Peyer's patch (tissue), 4 donors: Measurements from ENCODE around the gene SUPT3H.

Experiments
- POLR2A ChIP-seq, 2 donors: fragments of 450-650 bp; IDR thresholded peaks; one replicate each; pipeline ENCODE4 v1.5.1; 2017; ENCODE audit warnings: antibody characterized with exemption in 2 of 2, mild to moderate bottlenecking in 2 of 2, moderate library complexity in 2 of 2
- TF ChIP-seq, protein P1 (sequence below), 6 experiments: fragments of 450-650 bp in 4 of 6; fragments of 200-600 bp in 2 of 6; sonication (generic) in 1 of 6; IDR thresholded peaks; one replicate each; pipeline ENCODE4 v1.5.1; 2017 to 2019; ENCODE audit warnings: antibody characterized with exemption in 6 of 6, mild to moderate bottlenecking in 3 of 6, moderate library complexity in 1 of 6

DNA sequence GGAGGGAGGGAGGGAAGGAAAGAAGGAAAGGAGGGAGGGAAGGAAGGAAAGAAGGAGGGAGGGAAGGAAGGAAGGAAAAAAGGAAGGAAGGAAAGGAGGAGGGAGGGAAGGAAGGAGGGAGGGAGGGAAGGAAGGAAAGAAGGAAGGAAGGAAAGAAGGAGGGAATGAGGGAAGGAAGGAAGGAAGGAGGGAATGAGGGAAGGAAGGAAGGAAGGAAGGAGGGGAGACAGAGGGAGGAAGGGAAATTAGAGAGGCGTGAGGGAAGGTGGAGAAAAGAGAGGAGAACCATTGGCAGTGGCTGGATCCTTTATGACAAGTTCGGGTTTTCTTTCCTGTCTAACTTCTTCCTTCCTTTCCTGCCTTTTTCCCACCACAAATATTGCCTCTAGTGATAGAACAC is 22.3 kb upstream of the SUPT3H start:
- no peak for TF ChIP-seq POLR2A (IDR thresholded peaks at IDR 0.05)
- TF ChIP-seq, protein P1, sequence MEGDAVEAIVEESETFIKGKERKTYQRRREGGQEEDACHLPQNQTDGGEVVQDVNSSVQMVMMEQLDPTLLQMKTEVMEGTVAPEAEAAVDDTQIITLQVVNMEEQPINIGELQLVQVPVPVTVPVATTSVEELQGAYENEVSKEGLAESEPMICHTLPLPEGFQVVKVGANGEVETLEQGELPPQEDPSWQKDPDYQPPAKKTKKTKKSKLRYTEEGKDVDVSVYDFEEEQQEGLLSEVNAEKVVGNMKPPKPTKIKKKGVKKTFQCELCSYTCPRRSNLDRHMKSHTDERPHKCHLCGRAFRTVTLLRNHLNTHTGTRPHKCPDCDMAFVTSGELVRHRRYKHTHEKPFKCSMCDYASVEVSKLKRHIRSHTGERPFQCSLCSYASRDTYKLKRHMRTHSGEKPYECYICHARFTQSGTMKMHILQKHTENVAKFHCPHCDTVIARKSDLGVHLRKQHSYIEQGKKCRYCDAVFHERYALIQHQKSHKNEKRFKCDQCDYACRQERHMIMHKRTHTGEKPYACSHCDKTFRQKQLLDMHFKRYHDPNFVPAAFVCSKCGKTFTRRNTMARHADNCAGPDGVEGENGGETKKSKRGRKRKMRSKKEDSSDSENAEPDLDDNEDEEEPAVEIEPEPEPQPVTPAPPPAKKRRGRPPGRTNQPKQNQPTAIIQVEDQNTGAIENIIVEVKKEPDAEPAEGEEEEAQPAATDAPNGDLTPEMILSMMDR (IDR thresholded peaks at IDR 0.05) = no peak
